Progenitor cell of endocrine pancreas (in vitro differentiated cells): ENCODE measurements around the gene RNF207. TPM values are rescaled to one million over a fixed set of nuclear protein-coding genes. Genes with fewer than 3 reads are reported as not detected.

ENCODE experiments used
- DNase-seq: peaks from one replicate; pipeline ENCODE4 v3.0.0; 2021; ENCODE audit warnings: low spot score; ENCODE audit not compliant: unreplicated experiment
- H3K27ac Mint-ChIP-seq: 2 replicates; pipeline ENCODE4 v1.8.0; 2021; ENCODE audit warnings: mild to moderate bottlenecking, moderate library complexity, mixed read lengths
- H3K27me3 Mint-ChIP-seq: 2 replicates; pipeline ENCODE4 v1.8.0; 2021; ENCODE audit warnings: mixed read lengths
- H3K36me3 Mint-ChIP-seq: 2 replicates; pipeline ENCODE4 v1.8.0; 2022; ENCODE audit warnings: mixed read lengths; ENCODE audit not compliant: insufficient read depth
- H3K4me1 Mint-ChIP-seq: 2 replicates; pipeline ENCODE4 v1.8.0; 2021; ENCODE audit warnings: low read depth, mixed read lengths
- H3K4me3 Mint-ChIP-seq: 2 replicates; pipeline ENCODE4 v1.8.0; 2021; ENCODE audit warnings: low read depth, mild to moderate bottlenecking, moderate library complexity, mixed read lengths
- H3K9me3 Mint-ChIP-seq: 2 replicates; pipeline ENCODE4 v1.8.0; 2021; ENCODE audit warnings: low read depth, mixed read lengths
- CTCF ChIP-seq: fragments of 200-600 bp; sonication (generic); IDR thresholded peaks from one replicate; pipeline ENCODE4 v1.5.0; 2021; ENCODE audit warnings: antibody characterized with exemption, mild to moderate bottlenecking; ENCODE audit not compliant: unreplicated experiment
- total RNA-seq: library from RNA; stranded (reverse); gene quantifications from 2 replicates; pipeline ENCODE4 v1.2.1, GENCODE V29; 2021

RNF207 gene
- total RNA-seq, 1 donor from 2014 or later, result 50.5 TPM

DNA sequence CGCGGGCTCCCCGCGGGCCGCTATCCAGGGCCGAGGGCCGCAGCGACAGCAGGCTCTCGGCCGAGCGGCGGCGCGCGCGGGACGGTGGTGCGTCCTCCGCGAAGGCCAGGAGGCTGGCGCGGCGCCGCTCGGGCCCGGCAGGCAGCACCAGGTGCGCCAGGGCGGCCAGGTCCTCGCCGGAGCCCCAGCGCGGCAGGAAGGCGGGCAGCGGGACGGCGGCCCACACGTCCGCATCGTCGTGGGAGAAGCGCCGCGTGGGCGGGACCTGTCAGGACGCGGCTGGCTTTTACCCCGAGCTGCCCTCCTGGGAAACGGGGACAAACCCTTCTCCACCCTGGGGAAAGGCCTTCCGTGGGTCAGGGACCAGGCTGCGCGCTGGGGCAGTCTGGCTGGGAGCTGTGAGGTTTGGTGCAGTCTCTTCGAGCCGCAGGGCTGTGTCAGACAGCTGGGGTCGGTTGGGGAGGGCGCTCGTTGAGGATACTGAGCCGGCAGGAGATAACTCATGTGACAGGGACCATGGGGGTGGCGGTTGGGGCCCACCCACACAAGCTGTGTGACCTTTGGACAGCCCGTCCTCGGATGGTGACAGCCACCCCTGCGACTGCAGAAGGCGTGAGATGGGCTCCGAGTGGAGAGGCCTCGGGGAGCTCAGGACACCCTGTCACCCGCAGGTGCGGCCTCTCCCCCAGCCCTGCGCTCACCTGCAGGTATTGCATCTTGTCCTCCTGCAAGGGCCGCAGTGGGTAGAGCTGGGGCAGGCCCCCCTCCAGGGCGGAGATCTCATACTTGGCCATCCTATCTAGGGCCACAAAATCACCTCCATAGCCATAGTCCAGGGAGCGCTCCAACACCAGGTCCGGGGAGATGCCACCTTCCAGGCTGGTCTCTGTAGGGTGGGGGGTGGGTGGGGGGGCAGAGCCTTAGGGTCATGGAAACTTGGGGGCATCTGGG, 44.1 kb downstream of the RNF207 start:
- H3K27me3 Mint-ChIP-seq, result peaks cover 58% of the 10 kb centered on the region
- no peaks in the 10 kb centered on the region for H3K36me3 Mint-ChIP-seq
- no peak for TF ChIP-seq CTCF
- DNase-seq, result no peak
- no peak overlapping the region for H3K27ac Mint-ChIP-seq
- no peaks in the 10 kb centered on the region for H3K9me3 Mint-ChIP-seq
- no peak overlapping the region for H3K4me3 Mint-ChIP-seq
- peaks cover 2% of the 10 kb centered on the region for H3K4me1 Mint-ChIP-seq

- H3K27me3 Mint-ChIP-seq, result peaks cover 56% of the 10 kb centered on the region
- H3K27ac Mint-ChIP-seq, result no peak overlapping the region
- H3K4me3 Mint-ChIP-seq, result no peak overlapping the region
- H3K4me1 Mint-ChIP-seq, result peaks cover 2% of the 10 kb centered on the region
- no peak for TF ChIP-seq CTCF
- no peaks in the 10 kb centered on the region for H3K9me3 Mint-ChIP-seq
- no peak for DNase-seq
- no peaks in the 10 kb centered on the region for H3K36me3 Mint-ChIP-seq
Measured at GRCh38 chr1:6251233-6251632, 45.3 kb downstream of the RNF207 start.

GRCh38 chr1:6251681-6252373, 45.9 kb downstream of the RNF207 start:
- H3K9me3 Mint-ChIP-seq, result no peaks in the 10 kb centered on the region
- no peak for DNase-seq
- H3K4me3 Mint-ChIP-seq, result no peak overlapping the region
- H3K27me3 Mint-ChIP-seq, result peaks cover 53% of the 10 kb centered on the region
- TF ChIP-seq CTCF, result no peak
- no peaks in the 10 kb centered on the region for H3K4me1 Mint-ChIP-seq
- H3K27ac Mint-ChIP-seq, result no peak overlapping the region
- H3K36me3 Mint-ChIP-seq, result no peaks in the 10 kb centered on the region

- Mint-ChIP-seq H3K4me3 (no peak overlapping the region), H3K36me3 (no peaks in the 10 kb centered on the region), H3K27me3 (peaks cover 53% of the 10 kb centered on the region)
Measured at GRCh38 chr1:6252374-6252710, 46.4 kb downstream of the RNF207 start.

More at GRCh38 chr1:6252374-6252710, 46.4 kb downstream of the RNF207 start:
- no peaks in the 10 kb centered on the region for H3K4me1 Mint-ChIP-seq
- H3K9me3 Mint-ChIP-seq, result no peaks in the 10 kb centered on the region
- DNase-seq, result no peak
- H3K27ac Mint-ChIP-seq, result no peak overlapping the region
- no peak for TF ChIP-seq CTCF
